ENCODE data around the gene SPTBN5. TPM values are rescaled to one million over a fixed set of nuclear protein-coding genes. Genes with fewer than 3 reads are reported as not detected.
A peak's percentile ranks its signal among the peaks of the same experiment; 100 is the strongest.

Gene SPTBN5
- total and polyA plus RNA-seq, 10 of the 15 experiments (the other 5 are each of a cell fraction or from before 2014, with no cell fraction given): under 0.01 to 0.18 (median 0.04) TPM; not detected in 4

GRCh38 chr15:41930867-41931222 lies 37.0 kb upstream of the SPTBN5 start:
- RAD21 ChIA-PET (ENCODE audit: unreplicated experiment): interaction anchor here (0.7 to 5.2 kb wide), 3 partner anchors 26 to 39 kb away, joined by 3 to 97 read pairs (median 3); partner anchors contain the start of gene EHD4
- DNase-seq (ENCODE audit: low read depth, low spot score): no peak
- Histone ChIP-seq H4K20me1 (ENCODE audit: control insufficient read depth, insufficient read depth) (no peaks in the 10 kb centered on the region), H3K4me1 (ENCODE audit: control insufficient read depth, insufficient read depth, low read length) (peaks cover 70% of the 10 kb centered on the region), H3K27me3 (replicated peaks in 1 of 2; ENCODE audit: control insufficient read depth in 2 of 2, insufficient read depth in 2 of 2, low read length in 1 of 2) (no peaks in the 10 kb centered on the region), H3K9me3 (replicated peaks; ENCODE audit: control insufficient read depth, insufficient read depth, low read length) (no peaks in the 10 kb centered on the region), H3K4me2 (ENCODE audit: control insufficient read depth, insufficient read depth) (peak overlapping the region; percentile 86), H3K36me3 (ENCODE audit: control insufficient read depth in 2 of 2, insufficient read depth in 2 of 2, low read length in 1 of 2) (peaks cover 7% of the 10 kb centered on the region in 2 experiments), H3K79me2 (ENCODE audit: control insufficient read depth, insufficient read depth, low read length) (peaks cover 52% of the 10 kb centered on the region), H2AFZ (ENCODE audit: control insufficient read depth, low read depth, low read length) (no peak overlapping the region), H3K9ac (ENCODE audit: control insufficient read depth, insufficient read depth, low read length) (no peak overlapping the region), H3K27ac (ENCODE audit: control insufficient read depth, insufficient read depth) (peak overlapping the region; percentile 77; the same call in 1 of the 2 replicates), H3K4me3 (peak overlapping the region; percentile 18; the same call in 1 of the 2 replicates)
- WGBS (ENCODE audit: insufficient coverage, insufficient replicate concordance, low lambda C conversion rate, missing lambda C conversion rate): 93% methylated on average over 2 of the region's 2 CpGs
- TF ChIP-seq TARDBP (IDR thresholded peaks at IDR 0.05; ENCODE audit: borderline replicate concordance) (no peak), RUNX3 (IDR thresholded peaks at IDR 0.05; ENCODE audit: low read length) (0 out of 2 replicates have a peak, but pooled peaks have one; percentile 13)
- intact Hi-C loops (cut with micrococcal nuclease; ENCODE audit: unreplicated experiment): no loop called here
- ATAC-seq: no peak
- in situ Hi-C loops (cut with MboI): no loop called here
- SMC1A ChIA-PET (ENCODE audit: uncharacterized antibody, unreplicated experiment): interaction anchor here (1.0 to 12.1 kb wide), 5 partner anchors 22 to 127 kb away, joined by 3 to 179 read pairs (median 3); partner anchors contain the start of gene EHD4
- CTCF ChIA-PET: interaction anchor here (0.6 to 4.1 kb wide), 6 partner anchors 19 to 781 kb away, joined by 3 to 27 read pairs (median 3); no protein-coding TSS in a partner anchor
- BruUV-seq (replicated peaks): no TSS peak
- POLR2A ChIA-PET: interaction anchor here (2.4 to 3.5 kb wide), 2 partner anchors 37 to 41 kb away, joined by 7 to 44 read pairs; partner anchors contain the start of gene EHD4
- FAIRE-seq: no peak

DNA sequence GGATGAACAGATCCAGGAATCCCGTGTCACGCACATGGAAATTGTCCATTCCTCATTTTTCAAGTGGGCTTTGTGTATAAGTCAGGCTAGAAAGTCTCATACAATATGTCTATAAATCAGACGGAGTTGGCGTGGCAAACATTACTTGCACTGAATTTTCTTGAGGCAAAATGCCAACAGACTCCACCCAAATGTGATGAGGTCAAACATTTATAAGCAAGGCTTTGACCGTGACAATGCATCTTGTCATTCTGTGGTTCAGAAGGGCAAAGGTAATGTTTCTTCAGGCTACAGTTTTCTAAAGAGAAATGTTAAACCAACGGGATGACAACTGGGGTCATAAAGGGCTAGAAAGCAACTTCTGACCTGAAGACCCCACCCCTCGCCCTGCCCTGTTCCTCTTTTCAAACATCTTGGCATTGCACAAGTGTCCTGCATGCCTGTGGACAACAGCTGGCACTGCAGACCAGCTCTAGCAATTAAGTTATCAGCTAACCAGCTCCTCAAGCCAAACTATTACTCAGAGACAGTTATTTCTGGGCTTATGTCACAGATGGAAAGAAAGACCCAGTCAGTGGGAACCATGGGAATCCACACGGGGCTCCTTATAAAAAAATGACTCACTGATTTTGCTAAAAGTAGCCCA lies 36.5 kb upstream of the SPTBN5 start:
- intact Hi-C loops (cut with micrococcal nuclease; ENCODE audit: unreplicated experiment): no loop called here
- TF ChIP-seq DPF2 (IDR thresholded peaks at IDR 0.05): no peak
- no peak for TF ChIP-seq RBBP5 (conservative IDR thresholded peaks at IDR 0.05)
- TF ChIP-seq NFIC (IDR thresholded peaks at IDR 0.05; ENCODE audit: low read depth, low read length): peak; percentile 23; the same call in 1 of the 2 replicates
- no peak for TF ChIP-seq CREM (IDR thresholded peaks at IDR 0.05; ENCODE audit: low read depth)
- TF ChIP-seq, protein P1, sequence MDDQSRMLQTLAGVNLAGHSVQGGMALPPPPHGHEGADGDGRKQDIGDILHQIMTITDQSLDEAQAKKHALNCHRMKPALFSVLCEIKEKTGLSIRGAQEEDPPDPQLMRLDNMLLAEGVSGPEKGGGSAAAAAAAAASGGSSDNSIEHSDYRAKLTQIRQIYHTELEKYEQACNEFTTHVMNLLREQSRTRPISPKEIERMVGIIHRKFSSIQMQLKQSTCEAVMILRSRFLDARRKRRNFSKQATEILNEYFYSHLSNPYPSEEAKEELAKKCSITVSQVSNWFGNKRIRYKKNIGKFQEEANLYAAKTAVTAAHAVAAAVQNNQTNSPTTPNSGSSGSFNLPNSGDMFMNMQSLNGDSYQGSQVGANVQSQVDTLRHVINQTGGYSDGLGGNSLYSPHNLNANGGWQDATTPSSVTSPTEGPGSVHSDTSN (IDR thresholded peaks at IDR 0.05; ENCODE audit: insufficient replicate concordance, low read depth, low read length): no peak
- peak; percentile 67; the same call in 1 of the 2 replicates for TF ChIP-seq SPI1 (IDR thresholded peaks at IDR 0.05; ENCODE audit: borderline replicate concordance, insufficient read depth, low read depth, low read length)
- peak; percentile 73 for TF ChIP-seq NR2F1 (conservative IDR thresholded peaks at IDR 0.05)
- TF ChIP-seq CTCF (IDR thresholded peaks at IDR 0.05 in 2 of 3, conservative IDR thresholded peaks at IDR 0.05 in 1 of 3; ENCODE audit: control insufficient read depth in 2 of 3, extremely low read depth in 1 of 3, insufficient read depth in 1 of 3, low read depth in 3 of 3, low read length in 3 of 3): peak; percentile 17 to 44 (median 17); a peak in 4 of 6 replicates

More for the DNA sequence above, 36.5 kb upstream of the SPTBN5 start:
- Histone ChIP-seq H4K20me1 (ENCODE audit: control insufficient read depth, insufficient read depth) (no peaks in the 10 kb centered on the region), H3K79me2 (ENCODE audit: control insufficient read depth, insufficient read depth, low read length) (peaks cover 55% of the 10 kb centered on the region), H3K36me3 (ENCODE audit: control insufficient read depth in 2 of 2, insufficient read depth in 2 of 2, low read length in 1 of 2) (peaks cover 7 to 10% of the 10 kb centered on the region in 2 experiments), H3K27ac (ENCODE audit: control insufficient read depth, insufficient read depth) (peak overlapping the region; percentile 77), H3K27me3 (replicated peaks in 1 of 2; ENCODE audit: control insufficient read depth in 2 of 2, insufficient read depth in 2 of 2, low read length in 1 of 2) (no peaks in the 10 kb centered on the region), H3K4me1 (ENCODE audit: control insufficient read depth, insufficient read depth, low read length) (peaks cover 65% of the 10 kb centered on the region), H2AFZ (ENCODE audit: control insufficient read depth, low read depth, low read length) (no peak overlapping the region), H3K4me3 (peak overlapping the region; percentile 26; the same call in 1 of the 2 replicates), H3K4me2 (ENCODE audit: control insufficient read depth, insufficient read depth) (peak overlapping the region; percentile 86), H3K9ac (ENCODE audit: control insufficient read depth, insufficient read depth, low read length) (peak overlapping the region; percentile 28; the same call in 1 of the 2 replicates), H3K9me3 (replicated peaks; ENCODE audit: control insufficient read depth, insufficient read depth, low read length) (no peaks in the 10 kb centered on the region)
- RAD21 ChIA-PET (ENCODE audit: unreplicated experiment): interaction anchor here (0.6 to 5.2 kb wide), 4 partner anchors 26 to 1217 kb away, joined by 3 to 97 read pairs (median 4); partner anchors contain the start of gene EHD4
- DNase-seq (ENCODE audit: low read depth, low spot score) (peak; percentile 17), ATAC-seq (peak; percentile 9), FAIRE-seq (no peak)
- 49% methylated on average over 8 of the region's 8 CpGs for WGBS (ENCODE audit: insufficient coverage, insufficient replicate concordance, low lambda C conversion rate, missing lambda C conversion rate)
- CTCF ChIA-PET: interaction anchor here (0.6 to 4.1 kb wide), 4 partner anchors 20 to 464 kb away, joined by 3 to 27 read pairs (median 5); no protein-coding TSS in a partner anchor
- in situ Hi-C loops (cut with MboI): no loop called here
- POLR2A ChIA-PET: interaction anchor here (2.4 to 3.5 kb wide), 2 partner anchors 38 to 41 kb away, joined by 7 to 44 read pairs; partner anchors contain the start of gene EHD4
- BruUV-seq (replicated peaks): no TSS peak
- SMC1A ChIA-PET (ENCODE audit: uncharacterized antibody, unreplicated experiment): interaction anchor here (0.7 to 12.1 kb wide), 4 partner anchors 22 to 40 kb away, joined by 3 to 179 read pairs (median 5); partner anchors contain the start of gene EHD4

Data from GM12878 (cell line).